Upper lobe of left lung (tissue), 4 donors: ENCODE data around the gene TOMM7.

Source experiments
- CTCF ChIP-seq, 6 experiments: fragments of 450-650 bp in 4 of 6; fragments of 200-600 bp in 2 of 6; sonication (generic) in 2 of 6; IDR thresholded peaks; one replicate each; pipeline ENCODE4 v1.5.1; 2016 to 2019; ENCODE audit warnings: antibody characterized with exemption in 6 of 6
- EP300 ChIP-seq, 4 donors: sonication (generic); formaldehyde crosslinking; IDR thresholded peaks; one replicate each; pipeline ENCODE4 v1.5.1; 2017; ENCODE audit warnings: antibody characterized with exemption in 4 of 4, control low read depth in 2 of 4

- TF ChIP-seq CTCF (IDR thresholded peaks at IDR 0.05) (no peak), EP300 (IDR thresholded peaks at IDR 0.05) (peak in 1 of 4 donors; percentile 30)
Measured at GRCh38 chr7:22868509-22868908, 45.9 kb upstream of the TOMM7 start.
